OCI-LY1 (cell line): ENCODE measurements around the gene ALG1L2.
"Not testable (repeated sequence)": the region's sequence is repeated elsewhere in the genome, so short reads cannot be mapped to it uniquely, and the experiment has no call there.

Source experiments
- H2AFZ ChIP-seq: fragments of 200-600 bp; sonication (generic), shearing (Covaris generic); 2 replicates; pipeline ENCODE4 v1.6.0; 2014; ENCODE audit warnings: antibody characterized with exemption, mild to moderate bottlenecking, low read length
- H3F3A ChIP-seq: fragments of 200-600 bp; sonication (generic), shearing (Covaris generic); 2 replicates; pipeline ENCODE4 v1.6.0; 2014; ENCODE audit warnings: mild to moderate bottlenecking, antibody characterized with exemption, low read length, moderate library complexity; ENCODE audit not compliant: insufficient read depth
- H3K27ac ChIP-seq: fragments of 200-600 bp; sonication (generic); 2 replicates; pipeline ENCODE4 v1.5.1; 2014; ENCODE audit warnings: low read length, mixed run types, mild to moderate bottlenecking, low read depth; ENCODE audit not compliant: poor library complexity, severe bottlenecking
- H3K27me3 ChIP-seq: fragments of 200-600 bp; sonication (generic); 2 replicates; pipeline ENCODE4 v1.6.0; 2014; ENCODE audit warnings: antibody characterized with exemption, mild to moderate bottlenecking, low read length, moderate library complexity; ENCODE audit not compliant: insufficient read depth
- H3K36me3 ChIP-seq: fragments of 200-600 bp; sonication (generic); 2 replicates; pipeline ENCODE4 v1.6.1; 2014; ENCODE audit warnings: mild to moderate bottlenecking, antibody characterized with exemption, low read length, moderate library complexity, mixed read lengths; ENCODE audit not compliant: insufficient read depth
- H3K4me1 ChIP-seq: fragments of 200-600 bp; sonication (generic); 2 replicates; pipeline ENCODE4 v1.5.1; 2014; ENCODE audit warnings: mild to moderate bottlenecking, low read length, moderate library complexity; ENCODE audit not compliant: insufficient read depth, severe bottlenecking
- H3K4me2 ChIP-seq: fragments of 200-600 bp; sonication (generic), shearing (Covaris generic); 2 replicates; pipeline ENCODE4 v1.6.1; 2014; ENCODE audit warnings: low read length
- H3K4me3 ChIP-seq: fragments of 200-600 bp; sonication (generic); 2 replicates; pipeline ENCODE4 v1.5.1; 2014; ENCODE audit warnings: low read length, low read depth, mild to moderate bottlenecking, mixed read lengths; ENCODE audit not compliant: poor library complexity, severe bottlenecking
- H3K79me2 ChIP-seq: fragments of 200-600 bp; shearing (Covaris generic); 2 replicates; pipeline ENCODE4 v1.6.1; 2016; ENCODE audit warnings: mixed run types, low read length, mixed read lengths; ENCODE audit not compliant: insufficient read depth
- H3K9ac ChIP-seq: fragments of 200-600 bp; sonication (generic), shearing (Covaris generic); 2 replicates; pipeline ENCODE4 v1.6.1; 2014; ENCODE audit warnings: mild to moderate bottlenecking, low read length, mixed read lengths
- H3K9me2 ChIP-seq: fragments of 200-600 bp; sonication (generic), shearing (Covaris generic); 2 replicates; pipeline ENCODE4 v1.6.1; 2014; ENCODE audit warnings: low read depth, mild to moderate bottlenecking, low read length, mixed read lengths
- H3K9me3 ChIP-seq: fragments of 200-600 bp; shearing (Covaris generic); 2 replicates; pipeline ENCODE4 v1.6.1; 2014; ENCODE audit warnings: low read length, mixed read lengths
- H4K20me1 ChIP-seq: fragments of 200-600 bp; sonication (generic), shearing (Covaris generic); 2 replicates; pipeline ENCODE4 v1.6.0; 2016; ENCODE audit warnings: mild to moderate bottlenecking, low read length; ENCODE audit not compliant: insufficient read depth
- EZH2 ChIP-seq: fragments of 200-600 bp; sonication (generic), shearing (Covaris generic); IDR thresholded peaks from 2 replicates; pipeline ENCODE4 v1.8.0; 2017; ENCODE audit warnings: borderline replicate concordance, mixed run types, mild to moderate bottlenecking, antibody characterized with exemption, low read length, moderate library complexity, mixed read lengths
- TF ChIP-seq, protein P1 (sequence below): fragments of 200-600 bp; sonication (generic), shearing (Covaris generic); IDR thresholded peaks from 2 replicates; pipeline ENCODE4 v1.5.1; 2017; ENCODE audit warnings: mild to moderate bottlenecking, antibody characterized with exemption, low read length, moderate library complexity, mixed read lengths

ALG1L2 gene

GRCh38 chr3:130058716-130059115 lies 22.9 kb upstream of the ALG1L2 start:
- not testable (repeated sequence) for H3K9ac ChIP-seq, H3K4me3 ChIP-seq, H3F3A ChIP-seq, H3K27me3 ChIP-seq, H2AFZ ChIP-seq, H3K27ac ChIP-seq, H3K36me3 ChIP-seq, H3K79me2 ChIP-seq, H4K20me1 ChIP-seq, H3K9me3 ChIP-seq, H3K4me1 ChIP-seq, H3K4me2 ChIP-seq, H3K9me2 ChIP-seq

- H3K79me2 ChIP-seq, H3F3A ChIP-seq, H3K27me3 ChIP-seq, H3K9ac ChIP-seq, H3K4me1 ChIP-seq, H4K20me1 ChIP-seq, H3K36me3 ChIP-seq, H2AFZ ChIP-seq, H3K9me2 ChIP-seq, H3K4me2 ChIP-seq, H3K9me3 ChIP-seq, H3K27ac ChIP-seq, H3K4me3 ChIP-seq: not testable (repeated sequence)
Observed at GRCh38 chr3:130059162-130059561, 22.5 kb upstream of the ALG1L2 start.

DNA sequence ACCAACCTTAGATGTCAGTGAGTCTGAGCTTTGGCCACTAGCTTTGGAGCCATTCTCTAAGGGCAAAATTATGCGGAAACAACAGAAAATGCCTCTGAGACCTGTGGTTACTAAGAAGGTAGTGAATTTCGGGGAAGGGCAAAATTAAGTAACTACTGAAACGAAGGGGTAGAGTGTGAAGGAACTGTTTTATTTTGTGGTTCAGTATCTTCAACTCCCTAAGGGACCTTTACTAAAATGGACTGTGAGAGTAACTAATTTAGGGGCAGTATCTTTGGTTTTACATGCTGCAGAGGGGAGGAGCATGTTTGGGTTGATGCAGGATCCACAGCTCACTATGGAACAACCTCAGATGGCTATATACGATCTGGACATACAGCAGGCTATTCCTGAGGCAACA lies 8.0 kb upstream of the ALG1L2 start:
- no peaks in the 10 kb centered on the region for H3K9me2 ChIP-seq
- no peak overlapping the region for H3K27ac ChIP-seq
- H3K9me3 ChIP-seq: no peaks in the 10 kb centered on the region
- no peak overlapping the region for H3K4me3 ChIP-seq
- no peaks in the 10 kb centered on the region for H3K27me3 ChIP-seq
- TF ChIP-seq EZH2: no peak
- TF ChIP-seq, protein P1, sequence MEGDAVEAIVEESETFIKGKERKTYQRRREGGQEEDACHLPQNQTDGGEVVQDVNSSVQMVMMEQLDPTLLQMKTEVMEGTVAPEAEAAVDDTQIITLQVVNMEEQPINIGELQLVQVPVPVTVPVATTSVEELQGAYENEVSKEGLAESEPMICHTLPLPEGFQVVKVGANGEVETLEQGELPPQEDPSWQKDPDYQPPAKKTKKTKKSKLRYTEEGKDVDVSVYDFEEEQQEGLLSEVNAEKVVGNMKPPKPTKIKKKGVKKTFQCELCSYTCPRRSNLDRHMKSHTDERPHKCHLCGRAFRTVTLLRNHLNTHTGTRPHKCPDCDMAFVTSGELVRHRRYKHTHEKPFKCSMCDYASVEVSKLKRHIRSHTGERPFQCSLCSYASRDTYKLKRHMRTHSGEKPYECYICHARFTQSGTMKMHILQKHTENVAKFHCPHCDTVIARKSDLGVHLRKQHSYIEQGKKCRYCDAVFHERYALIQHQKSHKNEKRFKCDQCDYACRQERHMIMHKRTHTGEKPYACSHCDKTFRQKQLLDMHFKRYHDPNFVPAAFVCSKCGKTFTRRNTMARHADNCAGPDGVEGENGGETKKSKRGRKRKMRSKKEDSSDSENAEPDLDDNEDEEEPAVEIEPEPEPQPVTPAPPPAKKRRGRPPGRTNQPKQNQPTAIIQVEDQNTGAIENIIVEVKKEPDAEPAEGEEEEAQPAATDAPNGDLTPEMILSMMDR: no peak
- no peaks in the 10 kb centered on the region for H3K36me3 ChIP-seq
- H2AFZ ChIP-seq: no peak overlapping the region
- no peaks in the 10 kb centered on the region for H3F3A ChIP-seq
- H3K4me2 ChIP-seq: no peak overlapping the region
- H3K79me2 ChIP-seq: no peaks in the 10 kb centered on the region
- H3K9ac ChIP-seq: no peak overlapping the region
- no peaks in the 10 kb centered on the region for H4K20me1 ChIP-seq
- H3K4me1 ChIP-seq: no peaks in the 10 kb centered on the region

- Histone ChIP-seq H3K4me1 (no peaks in the 10 kb centered on the region), H2AFZ (no peak overlapping the region), H3K4me2 (no peak overlapping the region), H3K9me3 (no peaks in the 10 kb centered on the region), H3F3A (no peaks in the 10 kb centered on the region), H3K36me3 (no peaks in the 10 kb centered on the region), H3K79me2 (no peaks in the 10 kb centered on the region), H3K27me3 (no peaks in the 10 kb centered on the region), H3K4me3 (no peak overlapping the region), H4K20me1 (no peaks in the 10 kb centered on the region), H3K9me2 (no peaks in the 10 kb centered on the region), H3K27ac (no peak overlapping the region), H3K9ac (no peak overlapping the region)
- TF ChIP-seq EZH2: no peak
- TF ChIP-seq, protein P1: no peak
Observed at GRCh38 chr3:130077636-130078035, 4.0 kb upstream of the ALG1L2 start.

DNA sequence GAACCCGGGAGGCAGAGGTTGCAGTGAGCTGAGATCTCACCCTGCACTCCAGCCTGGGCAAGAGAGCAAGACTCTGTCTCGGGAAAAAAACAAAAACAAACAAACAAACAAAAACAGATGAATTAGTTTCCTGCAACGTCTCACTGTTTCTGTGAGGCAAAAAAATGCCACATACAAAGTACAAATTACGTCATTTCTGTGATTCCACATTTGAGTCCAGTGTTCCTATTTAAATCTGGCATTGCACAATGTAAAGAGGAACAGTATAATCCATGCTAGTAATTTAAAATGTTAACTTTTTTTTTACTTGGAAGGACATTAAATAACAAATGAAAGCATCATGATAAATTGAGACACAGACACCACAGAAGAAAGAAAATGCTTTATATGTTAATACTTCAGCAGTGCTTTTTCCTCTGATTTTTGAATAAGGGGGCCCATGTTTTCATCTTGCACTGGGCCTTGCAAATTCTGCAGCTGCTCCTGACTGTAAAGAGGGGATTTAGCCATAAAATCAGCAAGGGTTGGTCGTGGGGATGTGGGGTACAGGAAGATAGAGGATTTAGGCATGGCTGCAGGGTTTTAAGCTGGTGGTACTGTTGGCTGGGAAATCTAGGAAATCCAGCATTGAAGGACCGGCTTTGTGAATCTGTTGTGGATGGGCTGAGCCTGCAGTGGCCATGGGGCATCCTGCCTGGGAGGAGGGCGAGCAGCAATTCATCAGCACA lies 1.9 kb downstream of the ALG1L2 start:
- not testable (repeated sequence) for H4K20me1 ChIP-seq, H3K9me3 ChIP-seq, H3K9me2 ChIP-seq, H3K4me3 ChIP-seq, H3K9ac ChIP-seq, H3K4me1 ChIP-seq, H3K79me2 ChIP-seq, H3F3A ChIP-seq, H3K36me3 ChIP-seq, H2AFZ ChIP-seq, H3K27me3 ChIP-seq, H3K4me2 ChIP-seq, H3K27ac ChIP-seq
